ENCODE results near the gene SLMAP. TPM values are rescaled to one million over a fixed set of nuclear protein-coding genes. Genes with fewer than 3 reads are reported as not detected.
A peak's percentile ranks its signal among the peaks of the same experiment; 100 is the strongest.

The SLMAP gene
- total and polyA plus RNA-seq, 2 of the 4 experiments (the other 2 are of a cell fraction): 15.5 to 26.5 TPM

GRCh38 chr3:57917601-57918000 is 161.5 kb downstream of the SLMAP start:
- DNase-seq: no peak
- in situ Hi-C loops (cut with MboI; ENCODE audit: low sequenced_read_pairs): no loop called here
- Histone ChIP-seq H3K14ac (replicated peaks; ENCODE audit: low read depth, low read length) (peak overlapping the region; percentile 61), H4K91ac (ENCODE audit: insufficient read depth, low read depth, low read length) (peak overlapping the region; percentile 48), H3K18ac (ENCODE audit: low read depth, low read length) (peak overlapping the region; percentile 71; the same call in 1 of the 2 replicates), H3K9ac (ENCODE audit: low read depth, low read length) (no peak overlapping the region), H2AK9ac (replicated peaks; ENCODE audit: low read depth, low read length, poor library complexity) (no peak overlapping the region), H4K20me1 (ENCODE audit: insufficient read depth, low read length) (no peaks in the 10 kb centered on the region), H2BK15ac (ENCODE audit: low read depth, low read length) (peak overlapping the region; percentile 38; the same call in 1 of the 3 replicates), H3K9me3 (ENCODE audit: control insufficient read depth, insufficient read depth, low read length) (0 out of 2 replicates have a peak, but pooled peaks cover 2% of the 10 kb centered on the region), H4K5ac (ENCODE audit: low read depth, low read length) (no peak overlapping the region; the same call in 1 of the 2 replicates), H2BK120ac (ENCODE audit: low read depth, low read length) (peak overlapping the region; percentile 69), H3K4ac (ENCODE audit: low read depth, low read length) (peak overlapping the region; percentile 83), H2BK5ac (ENCODE audit: low read depth, low read length, poor library complexity, severe bottlenecking) (peak overlapping the region; percentile 70), H4K8ac (ENCODE audit: low read depth in 2 of 2, low read length in 2 of 2) (peak overlapping the region in 1 of 2 experiments; percentile 75; a peak in 2 of 4 replicates), H3K79me1 (ENCODE audit: low read depth in 1 of 2, low read length in 2 of 2) (peaks cover 0 to 7% of the 10 kb centered on the region in 2 experiments; a peak in 1 of 4 replicates), H2BK20ac (ENCODE audit: low read depth, low read length) (peak overlapping the region; percentile 67), H3K4me1 (ENCODE audit: control insufficient read depth, insufficient read depth, low read length) (peaks cover 2% of the 10 kb centered on the region; the same call in 1 of the 2 replicates), H3K4me3 (ENCODE audit: insufficient read depth, low read depth, low read length) (no peak overlapping the region), H3K27me3 (ENCODE audit: control insufficient read depth, insufficient read depth, low read length) (no peaks in the 10 kb centered on the region), H3K23ac (ENCODE audit: low read depth, low read length) (no peak overlapping the region; the same call in 1 of the 2 replicates), H3K9me1 (ENCODE audit: insufficient read depth, low read length) (no peaks in the 10 kb centered on the region; the same call in 1 of the 2 replicates), H2AK5ac (ENCODE audit: low read depth, low read length) (peak overlapping the region; percentile 5), H3K56ac (ENCODE audit: extremely low read depth, insufficient read depth, low read length) (no peak overlapping the region), H3K27ac (ENCODE audit: insufficient read depth, low read length) (peak overlapping the region; percentile 43), H3K36me3 (ENCODE audit: control insufficient read depth, insufficient read depth, low read length) (peaks cover 21% of the 10 kb centered on the region), H2AFZ (replicated peaks; ENCODE audit: low read length, poor library complexity) (no peak overlapping the region), H3K4me2 (ENCODE audit: low read depth, low read length) (no peak overlapping the region)
- intact Hi-C loops (cut with micrococcal nuclease): loop anchor here (5.0 kb wide), 1 partner anchor 40 kb away; no protein-coding TSS in a partner anchor
- peak; percentile 38 for ATAC-seq (ENCODE audit: low read depth)
- BruUV-seq (replicated peaks): no TSS peak
- ChIA-PET CTCF (no interaction called here), POLR2A (ENCODE audit: unreplicated experiment) (no interaction called here)
- TF ChIP-seq ELK1 (IDR thresholded peaks at IDR 0.05; ENCODE audit: borderline replicate concordance, low read depth, low read length): no peak
- TF ChIP-seq CEBPB (IDR thresholded peaks at IDR 0.05; ENCODE audit: low read depth, low read length): no peak
- no peak for TF ChIP-seq POLR2A (IDR thresholded peaks at IDR 0.05; ENCODE audit: low read depth, low read length)
- TF ChIP-seq RAD21 (IDR thresholded peaks at IDR 0.05; ENCODE audit: low read length): no peak
- TF ChIP-seq NFE2L2 (IDR thresholded peaks at IDR 0.05; ENCODE audit: low read depth, low read length): no peak
- TF ChIP-seq MAZ (IDR thresholded peaks at IDR 0.05; ENCODE audit: borderline replicate concordance, low read depth, low read length): no peak
- no peak for TF ChIP-seq FOS (IDR thresholded peaks at IDR 0.05; ENCODE audit: low read depth, low read length)
- no peak for TF ChIP-seq SMC3 (IDR thresholded peaks at IDR 0.05; ENCODE audit: low read depth, low read length)
- TF ChIP-seq RFX5 (IDR thresholded peaks at IDR 0.05; ENCODE audit: low read depth, low read length): no peak
- TF ChIP-seq CTCF (conservative IDR thresholded peaks at IDR 0.05; ENCODE audit: low read depth, low read length): no peak
- no peak for TF ChIP-seq MAFK (IDR thresholded peaks at IDR 0.05; ENCODE audit: low read depth, low read length)
- no peak for TF ChIP-seq USF2 (IDR thresholded peaks at IDR 0.05; ENCODE audit: low read depth, low read length)
- no peak for TF ChIP-seq RCOR1 (IDR thresholded peaks at IDR 0.05; ENCODE audit: insufficient replicate concordance, low read length)
- no peak for TF ChIP-seq MXI1 (IDR thresholded peaks at IDR 0.05; ENCODE audit: borderline replicate concordance, low read depth, low read length)
- no peak for TF ChIP-seq BHLHE40 (IDR thresholded peaks at IDR 0.05; ENCODE audit: low read depth, low read length)
- no peak for TF ChIP-seq CHD1 (IDR thresholded peaks at IDR 0.05; ENCODE audit: low read depth, low read length)
- no CpG with 5 or more reads among the region's 1 CpG for WGBS, 2 experiments (ENCODE audit: extremely low coverage in 2 of 2, insufficient read length in 1 of 2)
- dilution Hi-C loops (cut with HindIII; ENCODE audit: low sequenced_read_pairs, unreplicated experiment): no loop called here
